ENCODE measurements around the gene ATF6.

The ATF6 gene

GRCh38 chr1:161899091-161899490 lies 133.0 kb downstream of the ATF6 start:
- no peak for DNase-seq (ENCODE audit: low read depth)

DNA sequence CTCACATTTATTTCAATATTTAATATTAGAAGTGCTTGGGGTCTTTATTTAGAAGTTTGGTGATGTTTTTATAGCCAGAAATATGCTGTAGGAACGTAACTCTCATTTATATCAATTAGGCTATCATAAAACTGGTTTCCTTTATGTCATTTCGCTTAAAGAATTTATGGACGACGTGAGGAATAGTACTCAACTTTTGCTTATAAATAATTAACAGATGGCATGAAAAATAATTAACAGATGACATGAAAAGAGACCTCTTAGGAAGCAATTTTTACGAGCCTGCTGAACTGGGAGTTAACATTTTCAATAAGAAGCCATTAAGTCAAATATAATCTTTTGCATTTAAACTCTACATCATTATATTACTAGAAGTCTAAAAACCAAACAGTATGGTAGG lies 134.0 kb downstream of the ATF6 start:
- no peak for DNase-seq (ENCODE audit: low read depth)

DNA sequence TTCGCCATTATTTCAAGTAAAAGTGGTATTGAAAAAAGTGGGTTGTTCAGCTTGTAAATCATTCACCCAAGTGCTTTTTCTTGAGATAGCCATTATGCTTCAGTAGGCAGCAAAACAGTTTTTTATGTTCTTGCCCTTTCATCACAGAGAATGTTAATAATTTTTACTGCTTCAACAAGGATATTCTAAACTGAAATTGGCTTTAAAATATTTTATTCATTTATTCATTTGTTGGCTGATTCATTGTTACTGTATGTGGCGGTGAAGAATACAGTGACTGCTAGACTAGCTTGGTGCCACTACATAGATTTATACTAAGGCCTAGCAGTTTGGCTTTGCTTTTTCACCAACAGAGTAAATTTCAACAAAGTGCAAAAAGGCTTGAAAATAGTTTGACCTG lies 136.1 kb downstream of the ATF6 start:
- DNase-seq (ENCODE audit: low read depth), result no peak

DNA sequence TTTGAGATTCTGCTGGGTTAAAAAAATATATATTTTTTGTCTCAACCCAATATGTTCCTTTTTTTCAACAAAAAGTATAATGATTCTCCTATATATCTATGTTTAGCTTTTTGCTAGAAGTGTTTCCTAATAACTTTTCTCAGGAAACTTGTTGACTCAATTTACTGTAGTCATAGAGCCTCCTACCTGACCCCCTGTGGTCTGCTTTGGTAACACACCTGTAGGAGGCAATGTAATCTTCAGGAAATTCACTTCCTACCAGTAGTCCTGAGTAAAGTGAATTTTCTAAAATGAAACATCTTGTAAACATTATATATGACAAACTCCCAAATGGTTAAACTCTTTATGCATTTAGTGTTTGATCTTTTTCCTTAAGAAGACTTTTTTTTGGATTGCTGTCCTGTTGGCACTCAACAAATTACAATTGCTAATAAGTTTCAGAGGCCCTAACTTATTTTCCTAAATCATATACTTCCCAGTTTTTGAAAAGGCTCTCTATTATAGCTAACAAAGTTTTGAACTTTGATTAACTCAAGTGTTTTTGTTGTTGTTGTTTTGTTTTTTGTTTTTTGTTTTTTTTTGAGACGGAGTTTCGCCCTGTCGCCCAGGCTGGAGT lies 139.3 kb downstream of the ATF6 start:
- no peak for DNase-seq (ENCODE audit: low read depth)

- no peak for DNase-seq (ENCODE audit: low read depth)
These were observed 141.1 kb downstream of the ATF6 start for GRCh38 chr1:161907265-161907664.

DNA sequence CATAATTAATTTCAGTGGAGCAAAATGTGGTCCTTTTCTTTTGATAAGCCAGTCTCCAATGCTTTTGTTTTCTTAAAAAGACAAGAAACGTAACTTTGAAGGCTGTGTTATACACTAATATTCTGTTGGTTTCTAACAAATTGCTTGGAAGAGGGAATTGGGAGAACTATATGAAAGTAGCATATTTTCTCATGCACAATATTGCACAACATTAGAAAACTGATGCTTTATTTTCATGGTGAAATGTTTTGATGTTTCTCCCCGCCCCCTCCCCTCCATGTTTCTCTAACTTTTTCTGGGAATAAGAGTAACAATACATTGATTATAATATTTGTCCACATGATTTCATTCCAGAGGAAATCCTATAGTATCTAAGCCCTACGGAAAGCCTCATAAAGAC lies 142.1 kb downstream of the ATF6 start:
- DNase-seq (ENCODE audit: low read depth), result no peak

DNA sequence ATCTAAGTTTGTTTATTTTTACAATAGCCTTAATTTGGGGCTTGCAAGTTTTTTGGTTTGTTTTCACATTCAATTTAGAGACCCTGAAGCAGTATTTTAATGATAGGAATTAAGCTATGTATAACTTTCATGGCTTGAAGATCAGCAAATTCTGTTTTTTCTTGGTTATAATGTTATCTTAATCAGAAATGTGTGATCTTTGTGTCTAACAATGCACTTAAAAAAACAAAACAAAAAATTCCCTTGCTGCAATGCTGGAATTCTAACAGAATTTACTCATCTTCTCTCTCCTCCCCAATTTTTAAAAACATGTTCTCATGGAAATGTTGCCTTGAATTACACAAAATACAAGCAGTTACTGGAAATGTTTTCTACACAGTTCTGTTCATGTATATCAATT lies 144.5 kb downstream of the ATF6 start:
- no peak for DNase-seq (ENCODE audit: low read depth)

- no peak for DNase-seq (ENCODE audit: low read depth)
These were observed 147.5 kb downstream of the ATF6 start for GRCh38 chr1:161913482-161914140.

DNA sequence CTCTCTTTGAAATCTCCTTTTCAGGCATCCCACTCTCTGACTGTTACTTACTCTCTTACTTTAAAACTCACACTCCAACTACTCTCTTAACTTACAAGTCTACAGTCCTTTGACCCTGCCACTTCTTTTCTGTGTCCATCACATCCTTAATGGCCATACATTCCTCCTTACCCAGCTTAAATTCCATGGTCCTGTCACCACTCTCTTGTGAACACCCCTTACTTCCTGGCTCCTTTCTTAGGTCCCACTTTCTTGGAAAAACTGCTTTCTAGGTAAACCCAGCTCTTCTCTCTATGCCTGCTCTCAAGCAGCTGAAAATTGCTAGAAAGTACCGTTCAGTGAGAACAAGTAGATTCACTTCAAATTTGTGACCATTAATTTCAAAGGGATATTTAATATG lies 148.5 kb downstream of the ATF6 start:
- no peak for DNase-seq (ENCODE audit: low read depth)

- no peak for DNase-seq (ENCODE audit: low read depth)
These were observed 149.0 kb downstream of the ATF6 start for GRCh38 chr1:161915051-161915503.

DNA sequence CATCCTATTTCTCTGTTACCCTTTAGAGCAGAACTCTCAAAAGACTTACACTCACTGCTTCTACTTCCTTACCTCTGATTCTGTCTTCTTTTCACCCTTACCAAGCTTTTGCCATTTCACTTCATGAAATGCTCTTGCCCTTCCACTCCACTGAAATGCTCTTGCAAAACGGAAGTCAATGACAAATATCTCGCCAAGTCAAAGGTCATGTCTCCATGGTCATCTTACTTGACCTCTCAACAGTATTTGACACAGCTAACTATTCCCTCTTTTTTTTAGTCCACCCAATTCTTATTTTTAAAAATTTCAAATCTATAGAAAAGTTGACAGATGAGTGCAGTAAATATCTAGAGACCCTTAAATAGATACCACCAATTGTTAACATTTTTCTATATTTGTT lies 149.9 kb downstream of the ATF6 start:
- DNase-seq (ENCODE audit: low read depth), result no peak

DNA sequence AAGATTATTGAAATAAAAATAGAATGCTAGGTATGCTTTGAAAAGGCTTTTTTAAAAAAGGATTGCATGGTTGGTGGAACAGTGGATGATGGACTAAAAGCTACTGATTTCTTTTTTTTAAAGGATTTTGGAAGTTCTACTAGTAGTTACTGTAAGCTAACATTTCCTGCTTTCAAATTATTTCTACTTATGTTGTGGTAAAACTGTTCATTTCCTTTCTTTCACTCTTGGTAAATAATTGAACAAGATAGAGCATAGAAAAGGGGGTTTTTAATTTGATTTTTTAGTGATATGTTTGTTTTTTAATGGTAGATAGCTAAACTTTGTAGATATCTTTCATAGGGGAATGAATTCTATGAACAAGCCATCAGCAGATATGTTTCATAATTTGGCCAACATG lies 153.1 kb downstream of the ATF6 start:
- no peak for DNase-seq (ENCODE audit: low read depth)

GRCh38 chr1:161921491-161921890 lies 155.4 kb downstream of the ATF6 start:
- DNase-seq (ENCODE audit: low read depth), result no peak

DNA sequence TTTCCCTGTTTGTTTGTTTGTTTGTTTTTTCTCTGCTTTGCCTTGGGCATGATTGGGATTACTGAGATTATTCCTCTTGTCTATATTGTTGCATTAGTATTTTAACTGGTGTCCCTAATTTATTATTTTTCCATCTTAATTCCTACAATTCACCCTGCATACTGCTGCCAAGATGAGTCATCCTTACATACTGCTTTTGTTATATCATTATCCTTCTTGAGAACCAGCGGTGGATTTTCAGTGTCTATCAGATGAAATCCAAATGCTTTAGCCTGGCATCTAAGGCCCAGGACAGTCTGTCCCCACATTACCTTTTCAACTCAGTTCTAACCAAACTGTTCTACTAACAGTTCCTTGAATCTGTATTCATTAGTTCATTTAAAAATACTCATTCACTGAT lies 155.9 kb downstream of the ATF6 start:
- no peak for DNase-seq (ENCODE audit: low read depth)

- DNase-seq (ENCODE audit: low read depth), result no peak
These were observed 161.9 kb downstream of the ATF6 start for GRCh38 chr1:161928056-161928455.

- no peak for DNase-seq (ENCODE audit: low read depth)
These were observed 163.0 kb downstream of the ATF6 start for GRCh38 chr1:161929137-161929536.

GRCh38 chr1:161930064-161930463 lies 163.9 kb downstream of the ATF6 start:
- no peak for DNase-seq (ENCODE audit: low read depth)

GRCh38 chr1:161932668-161933067 lies 166.5 kb downstream of the ATF6 start:
- DNase-seq (ENCODE audit: low read depth), result no peak

DNA sequence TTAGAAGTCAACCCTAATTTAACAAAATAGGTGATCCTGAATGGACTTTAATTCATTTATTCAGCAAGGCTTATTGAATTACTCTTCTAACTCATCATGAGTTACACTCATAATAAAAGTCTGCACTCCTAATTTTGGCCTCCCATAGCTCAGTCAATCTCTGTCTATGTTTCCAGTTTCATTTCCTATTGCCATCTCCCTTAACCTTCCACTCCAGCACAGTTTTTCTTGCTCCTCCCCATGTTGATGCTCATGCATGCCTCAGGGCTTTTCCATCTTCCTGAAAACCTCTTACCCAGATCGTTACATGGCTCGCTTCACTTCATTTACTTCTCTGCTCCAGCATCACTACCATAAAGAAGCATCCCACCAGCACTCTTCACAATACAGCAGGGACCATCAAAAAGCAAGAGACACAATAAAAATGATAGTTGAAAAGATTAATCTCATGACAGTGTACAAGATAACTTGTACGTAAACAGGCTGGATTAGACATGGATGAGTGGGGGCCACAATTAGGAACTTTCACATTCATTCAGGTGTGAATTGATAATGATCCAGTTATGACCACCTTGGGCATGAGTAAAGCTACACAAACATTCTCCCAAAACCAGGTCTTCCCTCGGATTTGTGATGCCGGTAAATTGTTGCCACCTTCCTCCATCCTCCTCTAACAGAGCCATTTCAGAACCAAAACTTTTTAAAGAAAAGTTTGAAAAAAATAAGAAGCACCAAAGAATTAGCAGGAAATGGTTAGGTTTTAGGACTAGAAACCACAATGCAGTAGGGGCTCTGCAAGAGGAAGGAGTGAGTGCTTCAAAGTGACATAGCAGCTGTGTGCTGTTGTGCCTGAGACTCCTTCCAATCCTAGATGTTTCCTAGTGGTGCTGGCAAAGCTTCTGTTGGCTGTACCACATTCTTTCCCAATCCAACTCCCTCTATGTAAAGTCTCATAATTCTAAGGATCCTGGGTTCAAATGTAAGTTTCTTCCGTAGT lies 167.8 kb downstream of the ATF6 start:
- no peak for DNase-seq (ENCODE audit: low read depth)

DNA sequence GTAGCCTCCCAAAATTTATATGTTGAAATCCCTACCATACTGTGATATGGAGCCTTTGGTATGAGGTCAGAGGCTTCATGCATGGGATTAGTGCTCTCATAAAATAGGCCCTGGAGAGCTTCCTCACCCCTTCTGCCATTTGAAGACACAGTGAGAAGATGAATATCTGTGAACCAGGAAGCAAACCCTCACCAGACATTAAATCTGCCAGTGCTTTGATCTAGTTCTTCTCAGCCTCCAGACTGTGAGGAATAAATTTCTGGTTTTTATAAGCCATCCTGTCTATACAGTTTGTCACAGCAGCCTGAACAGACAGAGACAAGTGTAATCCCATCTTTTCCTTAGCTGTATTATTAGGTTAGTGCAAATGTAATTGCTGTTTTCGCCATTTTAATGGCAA lies 169.1 kb downstream of the ATF6 start:
- no peak for DNase-seq (ENCODE audit: low read depth)

- no peak for DNase-seq (ENCODE audit: low read depth)
These were observed 170.7 kb downstream of the ATF6 start for GRCh38 chr1:161936786-161937185.

DNA sequence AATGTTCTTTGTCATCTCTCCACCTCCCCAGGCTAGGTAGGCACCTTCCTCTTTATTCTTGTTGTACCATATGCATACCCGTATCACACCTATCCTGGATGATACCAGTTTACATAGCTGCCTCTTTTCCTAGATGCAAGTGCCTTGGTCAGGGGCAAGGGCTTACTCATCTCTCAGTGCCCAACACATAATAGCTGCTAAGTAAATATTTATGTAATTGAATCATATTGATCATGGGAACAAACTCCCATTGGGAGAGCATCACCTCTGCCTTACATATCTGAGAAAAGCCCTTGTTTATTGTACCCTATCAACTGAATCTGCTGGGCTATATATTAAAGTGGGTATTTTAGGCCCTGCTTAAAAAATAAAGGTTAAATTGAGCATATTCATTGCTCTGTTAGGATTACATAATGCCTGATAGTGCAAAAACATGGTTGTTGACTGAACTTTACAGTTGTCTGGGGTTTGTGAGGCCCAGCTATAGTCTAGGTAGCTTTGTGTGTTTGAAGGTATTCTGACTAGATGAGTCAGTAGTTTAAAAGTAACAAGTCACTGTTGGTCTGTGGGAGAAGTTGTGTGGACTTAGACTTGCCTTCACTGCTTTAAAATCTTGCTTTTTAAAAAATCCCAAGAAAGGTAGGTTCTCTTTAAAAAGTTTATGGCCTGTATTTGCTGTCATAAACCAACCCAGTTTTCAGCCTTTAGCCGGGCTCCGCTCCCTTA lies 174.9 kb downstream of the ATF6 start:
- DNase-seq (ENCODE audit: low read depth), result no peak

All from stimulated activated CD8-positive, alpha-beta memory T cell treated with anti-CD3 and anti-CD28 coated beads, Interleukin-12 subunit alpha, Interleukin-12 subunit beta, amount 100 ng/mL, for 4 hours (primary cell).